GM10847 (cell line): ENCODE data around the gene PERM1.

ENCODE experiments used
- POLR2A ChIP-seq: IDR thresholded peaks from 2 replicates; pipeline ENCODE4 v1.6.1; 2011; ENCODE audit not compliant: insufficient read length; ENCODE audit errors: extremely low read depth

PERM1 gene

DNA sequence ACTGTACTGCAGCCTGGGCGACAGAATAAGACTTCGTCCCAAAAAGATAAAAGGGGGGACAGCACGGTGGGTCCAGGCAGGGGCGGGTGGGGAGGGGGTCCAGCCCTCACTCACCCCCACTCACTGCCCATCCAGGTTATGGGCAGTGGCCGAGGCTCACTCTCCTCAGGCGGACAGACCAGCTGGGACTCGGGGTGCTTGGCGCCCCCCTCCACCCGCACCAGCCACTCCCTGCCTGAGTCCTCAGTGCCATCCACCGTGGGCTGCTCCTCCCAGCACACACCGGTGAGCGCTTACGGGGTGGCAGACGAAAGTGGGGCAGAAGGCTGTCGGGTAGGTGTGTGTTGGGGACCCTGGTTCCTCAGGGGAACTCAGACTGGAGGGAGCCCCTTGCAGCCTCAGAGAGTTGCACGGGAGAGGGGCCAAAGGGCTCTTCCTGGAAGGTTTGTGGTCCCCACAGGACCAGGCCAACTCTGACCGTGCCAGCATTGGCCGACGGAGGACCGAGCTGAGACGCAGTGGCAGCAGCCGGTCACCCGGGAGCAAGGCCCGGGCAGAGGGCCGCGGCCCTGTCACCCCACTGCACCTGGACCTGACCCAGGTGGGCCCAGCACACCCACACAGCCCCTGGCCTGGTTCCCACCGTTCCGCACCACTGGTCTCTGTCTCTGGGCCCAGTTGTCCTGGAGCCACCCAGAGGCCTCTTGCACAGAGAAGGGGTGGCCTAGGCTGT lies 9.0 kb downstream of the PERM1 start:
- TF ChIP-seq POLR2A = no peak

DNA sequence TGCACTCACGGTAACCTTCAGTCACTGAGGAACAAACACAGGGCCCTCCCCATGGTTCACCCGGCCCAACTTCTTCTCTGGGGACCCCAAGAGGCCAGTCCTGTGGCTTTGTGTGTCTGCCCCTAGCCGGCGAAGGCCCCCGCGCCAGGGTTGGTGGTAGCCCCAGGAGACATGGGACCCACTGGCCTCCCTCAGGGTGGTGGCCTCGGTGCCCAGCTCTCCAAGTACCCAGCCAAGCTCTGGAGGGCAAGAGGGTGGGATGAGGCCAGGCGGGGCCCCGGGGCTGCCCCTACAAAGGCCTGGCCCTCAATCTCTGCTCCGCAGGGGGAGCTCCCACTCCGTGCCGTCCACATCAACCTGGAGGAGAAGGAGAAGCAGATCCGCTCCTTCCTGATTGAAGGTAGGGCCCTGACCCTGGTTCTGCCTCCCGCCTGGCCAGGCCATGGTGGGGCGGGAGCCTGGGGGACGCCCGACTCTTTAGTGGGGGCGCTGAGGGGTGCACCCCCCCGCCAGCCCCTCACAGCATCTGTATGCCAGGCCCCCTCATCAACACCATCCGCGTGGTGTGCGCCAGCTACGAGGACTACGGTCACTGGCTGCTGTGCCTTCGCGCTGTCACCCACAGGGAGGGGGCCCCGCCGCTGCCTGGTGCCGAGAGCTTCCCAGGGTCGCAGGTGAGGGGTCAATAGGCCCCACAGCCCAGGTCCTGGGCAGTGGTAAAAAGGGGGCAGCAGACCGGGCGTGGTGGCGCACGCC lies 10.0 kb downstream of the PERM1 start:
- no peak for TF ChIP-seq POLR2A

DNA sequence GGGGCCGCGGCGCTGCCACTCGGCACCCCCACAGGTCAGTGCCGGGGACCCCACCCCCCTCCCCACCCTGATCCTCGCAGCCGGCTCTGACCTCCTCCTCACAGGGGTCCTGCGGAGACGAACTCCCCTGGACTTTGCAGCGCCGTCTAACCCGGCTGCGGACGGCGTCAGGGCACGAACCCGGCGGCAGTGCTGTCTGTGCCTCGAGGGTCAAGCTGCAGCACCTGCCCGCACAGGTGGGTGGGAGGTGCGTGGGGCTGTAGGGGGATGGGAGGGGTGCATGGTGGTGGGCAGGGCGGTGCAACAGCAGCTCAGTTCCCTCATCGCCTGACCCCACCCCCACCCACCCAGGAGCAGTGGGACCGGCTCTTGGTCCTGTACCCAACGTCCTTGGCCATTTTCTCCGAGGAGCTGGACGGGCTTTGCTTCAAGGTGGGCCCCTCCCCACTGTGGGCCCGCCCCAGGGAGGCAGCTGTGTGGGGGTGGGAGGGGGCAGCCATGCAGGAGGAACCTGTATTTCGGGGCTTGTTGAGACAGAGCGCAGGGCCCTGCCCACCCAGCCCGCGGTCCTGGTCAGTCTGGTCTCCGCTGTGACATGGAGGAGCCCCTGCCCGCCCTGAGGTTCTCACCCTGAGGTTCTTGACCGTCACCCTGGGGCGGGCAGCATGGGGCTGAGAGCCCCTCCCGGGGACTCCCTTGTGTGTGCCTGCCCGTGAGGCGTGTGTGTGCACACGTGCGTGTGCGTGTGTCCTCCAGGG lies 10.7 kb downstream of the PERM1 start:
- no peak for TF ChIP-seq POLR2A

DNA sequence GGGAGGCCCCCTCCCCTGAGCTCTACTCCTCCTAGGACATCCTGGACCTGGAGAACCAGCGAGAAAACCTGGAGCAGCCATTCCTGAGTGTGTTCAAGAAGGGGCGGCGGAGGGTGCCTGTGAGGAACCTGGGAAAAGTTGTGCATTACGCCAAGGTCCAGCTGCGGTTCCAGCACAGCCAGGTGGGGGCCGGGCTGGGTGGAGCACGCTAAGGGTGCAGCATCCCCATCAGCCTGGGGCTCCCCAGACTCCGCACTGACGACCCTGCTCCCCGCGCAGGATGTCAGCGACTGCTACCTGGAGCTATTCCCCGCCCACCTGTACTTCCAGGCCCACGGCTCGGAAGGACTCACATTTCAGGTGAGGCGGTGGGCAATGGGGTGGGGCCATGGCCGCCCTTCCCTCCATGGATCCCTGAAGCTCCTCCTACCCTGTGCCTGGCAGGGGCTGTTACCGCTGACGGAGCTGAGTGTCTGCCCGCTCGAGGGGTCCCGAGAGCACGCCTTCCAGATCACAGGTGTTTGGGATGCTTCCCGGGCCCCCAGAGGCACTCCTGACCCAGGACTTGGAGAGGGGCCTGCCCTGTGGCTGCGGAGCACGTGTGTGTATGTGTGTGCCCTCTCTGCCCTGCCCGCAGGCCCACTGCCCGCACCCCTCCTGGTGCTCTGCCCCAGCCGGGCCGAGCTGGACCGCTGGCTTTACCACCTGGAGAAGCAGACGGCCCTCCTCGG lies 11.5 kb downstream of the PERM1 start:
- no peak for TF ChIP-seq POLR2A

DNA sequence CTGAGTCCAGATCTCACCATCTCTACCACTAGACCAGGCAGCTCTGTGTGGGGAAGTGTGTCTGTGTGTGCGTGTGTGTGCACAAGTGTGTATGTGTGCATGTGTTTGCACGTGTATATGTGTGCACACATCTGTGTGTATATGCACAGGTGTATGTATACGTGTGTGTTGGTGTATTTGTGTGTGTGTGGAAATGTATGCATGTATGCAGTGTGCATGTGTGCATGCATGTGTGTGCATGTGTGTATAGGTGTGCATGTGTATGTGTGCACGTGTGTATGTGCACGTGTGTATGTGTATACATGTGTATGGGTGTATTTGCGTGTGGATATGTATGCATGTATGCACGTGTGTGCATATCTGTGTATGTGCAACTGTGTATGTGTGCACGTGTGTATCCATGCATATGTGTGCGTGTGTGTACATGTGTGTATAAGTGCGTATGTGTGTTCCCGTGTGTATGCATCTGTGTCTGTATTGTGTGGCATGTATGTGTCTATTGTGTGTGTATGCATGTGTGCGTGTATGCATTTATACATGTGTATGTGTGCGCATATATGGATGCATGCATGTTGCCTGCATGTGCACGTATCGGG lies 12.5 kb downstream of the PERM1 start:
- TF ChIP-seq POLR2A = no peak

DNA sequence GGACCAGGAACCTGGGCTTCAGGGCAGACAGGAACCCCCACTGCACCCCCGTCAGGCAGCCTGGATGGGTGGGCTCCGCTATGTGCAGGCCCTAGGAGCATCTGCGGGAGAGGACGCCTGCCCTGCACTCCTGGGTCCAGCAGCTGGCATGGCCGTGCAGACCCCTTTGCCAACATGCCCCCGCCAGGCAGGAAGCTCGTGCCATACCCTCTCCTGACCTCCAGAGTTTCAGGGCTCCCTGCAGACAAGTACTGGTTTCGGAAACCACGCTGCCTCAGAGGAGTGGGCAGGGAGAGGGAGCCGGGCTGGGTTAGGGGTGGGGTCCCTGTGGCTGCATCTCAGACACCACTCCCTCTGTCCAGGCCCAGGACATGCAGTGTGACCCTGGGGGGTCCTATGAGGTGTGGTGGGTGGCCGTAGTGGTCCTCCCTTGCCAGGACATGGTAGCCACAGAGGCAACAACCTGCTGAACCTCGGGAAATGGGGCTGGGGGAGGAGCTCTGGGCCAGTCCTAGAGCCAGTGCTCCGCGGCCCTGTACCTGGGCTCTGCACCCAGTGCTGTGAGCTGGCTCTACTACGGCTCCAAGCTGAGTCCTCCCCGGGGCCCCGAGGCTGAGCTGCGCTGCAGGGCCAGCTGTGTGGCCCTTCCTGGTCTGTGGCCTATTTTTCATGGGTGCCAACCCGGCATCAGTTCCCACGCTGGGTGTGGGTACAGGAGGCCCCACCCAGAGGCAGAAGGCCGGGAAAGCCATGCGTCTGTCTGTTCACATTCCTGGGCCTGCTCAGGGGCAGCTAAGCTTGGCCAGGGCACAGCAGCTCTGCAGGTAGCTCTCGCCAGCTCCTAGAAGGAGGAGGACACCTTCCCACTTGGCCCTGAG lies 14.2 kb downstream of the PERM1 start:
- no peak for TF ChIP-seq POLR2A

DNA sequence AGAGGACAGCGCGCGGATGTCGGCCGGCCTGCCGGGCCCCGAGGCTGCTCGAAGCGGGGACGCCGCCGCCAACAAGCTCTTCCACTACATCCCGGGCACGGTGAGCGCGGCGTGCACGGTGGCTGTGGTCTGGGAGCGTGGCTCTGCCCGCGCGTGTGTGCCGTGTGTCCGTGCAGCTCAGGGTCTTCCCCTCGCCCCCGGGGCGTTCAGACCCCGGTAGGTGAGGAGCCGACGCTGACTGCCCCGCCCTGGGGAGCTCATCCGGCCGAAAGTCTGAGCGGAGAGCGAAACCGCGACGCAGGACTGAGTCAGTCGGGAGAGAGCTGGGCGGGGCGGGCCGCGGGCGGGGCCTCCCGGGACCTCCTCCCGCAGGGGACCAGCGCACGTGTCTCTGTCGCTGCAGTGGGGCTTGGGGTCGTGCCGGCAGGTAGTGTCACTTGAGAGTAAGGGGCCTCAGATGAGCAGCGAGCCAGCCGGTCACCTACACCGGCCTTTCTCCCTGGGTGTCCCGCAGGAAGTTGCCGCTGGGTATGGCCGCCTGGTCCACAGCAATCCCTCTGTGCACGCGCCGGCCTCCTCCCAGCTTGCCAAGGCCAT lies 15.1 kb downstream of the PERM1 start:
- no peak for TF ChIP-seq POLR2A

DNA sequence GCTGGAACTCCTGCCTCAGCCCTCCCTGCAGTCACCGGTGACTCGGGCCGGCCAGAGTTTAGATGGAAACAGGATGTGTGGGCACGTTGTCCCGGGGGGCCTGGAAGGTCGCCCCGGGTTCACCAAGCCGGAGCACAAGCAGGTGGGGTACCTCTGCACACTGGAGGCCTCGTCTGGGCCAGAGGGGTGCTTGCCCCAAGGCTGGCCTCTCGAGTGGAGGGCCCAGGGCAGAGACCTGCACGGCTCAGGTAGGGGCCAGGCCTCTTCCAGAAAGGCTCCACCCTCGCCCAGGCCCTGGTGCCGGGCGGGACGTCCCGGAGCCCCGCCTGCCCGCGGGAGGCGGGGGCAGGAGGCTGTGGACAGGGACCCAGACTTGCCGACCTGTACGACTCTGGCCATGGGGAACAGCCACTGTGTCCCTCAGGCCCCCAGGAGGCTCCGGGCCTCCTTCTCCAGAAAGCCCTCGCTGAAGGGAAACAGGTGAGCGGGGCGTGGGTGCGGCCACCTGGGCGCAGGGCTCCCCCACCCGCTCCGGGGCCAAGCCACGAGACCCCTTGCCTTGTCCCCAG lies 15.7 kb downstream of the PERM1 start, which contains the start of gene PLEKHN1:
Gene PLEKHN1, plus strand, starts transcription at position 348 of the 569 bp plus-strand sequence. Its CDS starts 50 bp downstream, at position 398.
- no peak for TF ChIP-seq POLR2A

DNA sequence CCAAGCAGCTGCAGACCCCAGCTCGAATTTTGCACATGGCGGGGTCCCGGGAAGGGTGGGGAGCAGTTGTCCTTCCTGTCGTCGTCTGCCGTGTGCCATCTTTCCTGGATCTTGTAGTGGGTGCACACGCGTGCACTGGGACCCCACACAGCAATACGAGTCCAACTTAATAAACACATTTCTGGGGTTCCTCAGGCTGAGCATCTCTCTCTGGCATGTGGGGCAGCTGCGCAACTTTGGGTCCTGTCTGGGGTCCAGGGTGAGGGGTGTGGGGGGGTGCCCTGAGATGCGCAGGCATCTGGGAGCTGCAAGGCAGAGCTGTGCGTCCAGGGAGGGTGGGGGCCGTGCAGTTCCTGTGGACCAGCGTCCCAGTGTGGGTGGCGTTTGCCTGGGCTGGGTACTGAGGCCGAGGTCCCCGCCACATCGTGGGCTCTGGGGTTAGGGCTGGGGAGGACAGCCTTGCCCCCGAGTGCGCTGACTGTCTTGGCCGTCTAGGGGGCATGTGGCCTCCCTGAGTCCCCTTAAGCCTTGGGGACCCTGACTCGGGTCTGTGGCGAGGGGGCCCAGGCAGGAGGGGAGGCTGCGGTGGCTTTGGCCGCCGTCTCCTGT lies 16.3 kb downstream of the PERM1 start:
- TF ChIP-seq POLR2A = no peak

DNA sequence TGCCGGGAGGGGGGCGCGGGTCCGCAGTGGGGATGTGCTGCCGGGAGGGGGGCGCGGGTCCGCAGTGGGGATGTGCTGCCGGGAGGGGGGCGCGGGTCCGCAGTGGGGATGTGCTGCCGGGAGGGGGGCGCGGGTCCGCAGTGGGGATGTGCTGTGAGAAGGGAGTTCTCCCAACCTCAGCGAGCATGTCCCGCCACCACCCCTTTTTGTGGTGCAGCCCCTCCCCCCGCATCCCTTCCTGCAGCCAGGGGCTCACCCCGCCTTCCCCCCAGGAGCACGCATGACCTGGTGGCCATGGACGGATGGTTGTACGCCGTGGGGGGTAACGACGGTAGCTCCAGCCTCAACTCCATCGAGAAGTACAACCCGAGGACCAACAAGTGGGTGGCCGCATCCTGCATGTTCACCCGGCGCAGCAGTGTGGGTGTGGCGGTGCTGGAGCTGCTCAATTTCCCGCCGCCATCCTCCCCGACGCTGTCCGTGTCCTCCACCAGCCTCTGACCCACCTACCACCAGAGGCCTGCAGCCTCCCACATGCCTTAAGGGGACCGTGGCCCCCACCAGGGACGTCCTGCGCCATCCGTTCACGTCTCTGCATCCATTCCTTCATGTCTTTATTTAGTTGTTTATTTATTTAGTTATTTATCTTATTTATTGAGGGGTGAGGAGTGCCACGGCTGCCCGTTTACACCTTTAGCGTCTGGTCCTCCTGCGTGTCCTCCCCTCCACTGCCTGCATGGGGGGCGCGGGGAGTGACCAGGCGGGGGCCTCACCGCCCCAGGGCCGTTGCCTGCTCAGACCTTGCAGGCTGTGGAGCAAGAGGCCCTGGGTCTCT lies 17.0 kb downstream of the PERM1 start:
- no peak for TF ChIP-seq POLR2A

DNA sequence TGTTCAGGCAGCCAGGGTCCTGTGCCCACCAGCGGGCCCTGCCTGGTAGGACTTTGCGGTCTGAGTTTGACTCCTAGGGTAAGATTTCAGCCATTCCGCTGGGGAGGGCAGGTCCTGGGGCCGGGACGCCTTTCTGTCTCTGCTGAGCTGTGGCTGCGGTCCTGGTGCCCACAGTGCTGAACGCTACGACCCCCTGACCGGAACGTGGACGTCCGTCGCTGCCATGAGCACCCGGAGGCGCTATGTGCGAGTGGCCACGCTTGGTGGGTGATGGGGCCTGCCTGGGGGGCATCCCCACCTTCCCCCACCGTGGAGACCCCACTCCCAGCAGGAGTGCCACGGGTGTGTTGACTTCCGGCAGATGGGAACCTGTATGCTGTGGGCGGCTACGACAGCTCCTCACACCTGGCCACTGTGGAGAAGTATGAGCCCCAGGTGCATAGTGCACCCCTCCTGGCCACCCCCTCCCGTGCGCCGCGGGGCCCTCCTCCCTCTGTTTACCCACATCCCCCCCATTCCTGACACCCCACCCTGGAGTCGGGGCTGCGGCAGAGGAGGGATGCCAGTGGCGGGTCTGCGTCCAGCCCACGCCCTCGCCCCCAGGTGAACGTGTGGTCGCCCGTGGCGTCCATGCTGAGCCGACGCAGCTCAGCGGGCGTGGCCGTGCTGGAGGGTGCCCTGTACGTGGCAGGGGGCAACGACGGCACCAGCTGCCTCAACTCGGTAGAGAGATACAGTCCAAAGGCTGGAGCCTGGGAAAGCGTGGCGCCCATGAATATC lies 18.0 kb downstream of the PERM1 start:
- TF ChIP-seq POLR2A = no peak
